Fibroblast of lung (primary cell): ENCODE data around the gene HOMEZ. TPM values are rescaled to one million over a fixed set of nuclear protein-coding genes. Genes with fewer than 3 reads are reported as not detected.
"Not testable (repeated sequence)": the region's sequence is repeated elsewhere in the genome, so short reads cannot be mapped to it uniquely, and the experiment has no call there.

ENCODE experiments used
- DNase-seq, 2 donors: peaks; one replicate each; pipeline versions ENCODE4 v3.0.0 to v3.0.0-alpha.2; 2010; ENCODE audit warnings: low read depth in 2 of 2
- H2AFZ ChIP-seq: 2 replicates; pipeline ENCODE4 v1.5.1; 2012; ENCODE audit warnings: low read length, control low read depth, inconsistent platforms
- H3K27ac ChIP-seq: 2 replicates; pipeline ENCODE4 v1.5.1; 2011; ENCODE audit warnings: low read length, control low read depth; ENCODE audit not compliant: insufficient read depth
- H3K27me3 ChIP-seq: 2 replicates; pipeline ENCODE4 v1.5.1; 2011; ENCODE audit warnings: mild to moderate bottlenecking, low read length; ENCODE audit not compliant: control insufficient read depth, insufficient read depth
- H3K36me3 ChIP-seq: 2 replicates; pipeline ENCODE4 v1.5.1; 2011; ENCODE audit warnings: low read length; ENCODE audit not compliant: control insufficient read depth, insufficient read depth
- H3K4me1 ChIP-seq: 2 replicates; pipeline ENCODE4 v1.5.1; 2011; ENCODE audit warnings: low read length; ENCODE audit not compliant: control insufficient read depth, insufficient read depth; ENCODE audit errors: extremely low read depth
- H3K4me2 ChIP-seq: 2 replicates; pipeline ENCODE4 v1.5.1; 2011; ENCODE audit warnings: low read length, control low read depth; ENCODE audit not compliant: insufficient read depth; ENCODE audit errors: extremely low read depth
- H3K4me3 ChIP-seq, 4 experiments: fragments of 200-600 bp in 1 of 4; sonication (generic) in 1 of 4; replicated peaks in 1 of 4; 2 replicates each; pipeline ENCODE4 v1.5.1; 2011 to 2016; ENCODE audit warnings: low read length in 4 of 4, low read depth in 3 of 4, mild to moderate bottlenecking in 3 of 4, control low read depth in 2 of 4, inconsistent platforms in 1 of 4, mixed read lengths in 1 of 4; ENCODE audit not compliant: insufficient read depth in 1 of 4; ENCODE audit errors: control extremely low read depth in 1 of 4
- H3K79me2 ChIP-seq: 2 replicates; pipeline ENCODE4 v1.5.1; 2012; ENCODE audit warnings: mild to moderate bottlenecking, low read length, inconsistent platforms; ENCODE audit not compliant: control insufficient read depth, insufficient read depth
- H3K9ac ChIP-seq: 2 replicates; pipeline ENCODE4 v1.5.1; 2011; ENCODE audit warnings: mild to moderate bottlenecking, low read length, control low read depth; ENCODE audit not compliant: insufficient read depth
- H3K9me3 ChIP-seq: 2 replicates; pipeline ENCODE4 v1.5.1; 2012; ENCODE audit warnings: low read depth, low read length; ENCODE audit not compliant: control insufficient read depth, insufficient read depth
- H4K20me1 ChIP-seq: 2 replicates; pipeline ENCODE4 v1.5.1; 2011; ENCODE audit warnings: low read length; ENCODE audit not compliant: control insufficient read depth, insufficient read depth; ENCODE audit errors: extremely low read depth
- CTCF ChIP-seq, 2 donors: IDR thresholded peaks in 1 of 2; conservative IDR thresholded peaks in 1 of 2; 1 replicate in 1 of 2; 2 replicates in 1 of 2; pipeline ENCODE4 v1.5.1; 2011 to 2012; ENCODE audit warnings: low read length in 2 of 2, control low read depth in 1 of 2, inconsistent platforms in 1 of 2, low read depth in 1 of 2, mild to moderate bottlenecking in 1 of 2
- EZH2 ChIP-seq: IDR thresholded peaks from 2 replicates; pipeline ENCODE4 v1.5.1; 2012; ENCODE audit warnings: low read length, control low read depth, mild to moderate bottlenecking; ENCODE audit errors: missing control alignments
- polyA plus RNA-seq, 2 donors: library from polyadenylated mRNA; depleted of rRNA in 1 of 2; stranded (reverse) in 1 of 2; unstranded in 1 of 2; fragments of >200 nt; gene quantifications; 2 replicates each; pipeline ENCODE4 v1.2.1, GENCODE V29; 2011 to 2012; ENCODE audit warnings: missing spikeins in 1 of 2
- total RNA-seq: library from RNA; depleted of rRNA; stranded (reverse); fragments of >200 nt; gene quantifications from 2 replicates; pipeline ENCODE4 v1.2.1, GENCODE V29; 2014

The HOMEZ gene
- total and polyA plus RNA-seq, 2 donors (not counting 1 experiment from before 2014, with no cell fraction given), result 4.6 to 7.9 TPM

GRCh38 chr14:23245282-23245681 is 40.6 kb downstream of the HOMEZ start:
- TF ChIP-seq CTCF (conservative IDR thresholded peaks at IDR 0.05 in 1 of 2, IDR thresholded peaks at IDR 0.05 in 1 of 2; ENCODE audit: low read depth in 1 of 2, low read length in 2 of 2) (no peak), EZH2 (no peak)
- H3K4me3 ChIP-seq, result no peak overlapping the region
- no peak overlapping the region for H3K27ac ChIP-seq
- DNase-seq, result no peak
- H3K79me2 ChIP-seq, result no peaks in the 10 kb centered on the region
- no peaks in the 10 kb centered on the region for H3K4me1 ChIP-seq
- H2AFZ ChIP-seq, result no peak overlapping the region
- no peaks in the 10 kb centered on the region for H4K20me1 ChIP-seq
- no peaks in the 10 kb centered on the region for H3K9me3 ChIP-seq
- H3K9ac ChIP-seq, result no peak overlapping the region
- H3K36me3 ChIP-seq, result no peaks in the 10 kb centered on the region
- no peaks in the 10 kb centered on the region for H3K27me3 ChIP-seq
- H3K4me2 ChIP-seq, result no peak overlapping the region

DNA sequence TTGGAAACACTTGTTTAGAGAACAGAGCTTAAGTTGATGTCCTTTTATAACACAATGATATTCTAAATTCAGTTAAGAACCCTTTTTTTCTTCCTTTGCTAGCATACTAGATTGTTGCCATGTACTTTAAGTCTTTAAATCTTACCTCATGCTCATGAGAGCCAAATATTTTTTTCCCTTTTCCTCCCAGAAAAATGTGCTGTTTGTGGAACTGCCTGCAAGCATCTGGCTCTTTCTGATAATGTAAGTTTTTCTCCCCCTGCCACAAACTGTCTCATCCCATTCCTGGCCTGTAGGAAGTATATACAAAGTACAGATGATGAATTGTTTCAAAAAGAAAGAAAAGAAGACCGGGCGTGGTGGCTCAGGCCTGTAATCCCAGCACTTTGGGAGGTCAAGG is 42.9 kb downstream of the HOMEZ start:
- H3K9me3 ChIP-seq, result no peaks in the 10 kb centered on the region
- H3K9ac ChIP-seq, result no peak overlapping the region
- H3K79me2 ChIP-seq, result no peaks in the 10 kb centered on the region
- H3K4me1 ChIP-seq, result no peaks in the 10 kb centered on the region
- DNase-seq, result no peak
- H3K27me3 ChIP-seq, result no peaks in the 10 kb centered on the region
- no peak overlapping the region for H3K27ac ChIP-seq
- no peak overlapping the region for H2AFZ ChIP-seq
- H4K20me1 ChIP-seq, result no peaks in the 10 kb centered on the region
- no peak overlapping the region for H3K4me2 ChIP-seq
- TF ChIP-seq EZH2, result no peak
- TF ChIP-seq CTCF (conservative IDR thresholded peaks at IDR 0.05 in 1 of 2, IDR thresholded peaks at IDR 0.05 in 1 of 2; ENCODE audit: low read depth in 1 of 2, low read length in 2 of 2), result no peak
- H3K36me3 ChIP-seq, result no peaks in the 10 kb centered on the region
- H3K4me3 ChIP-seq, result no peak overlapping the region

DNA sequence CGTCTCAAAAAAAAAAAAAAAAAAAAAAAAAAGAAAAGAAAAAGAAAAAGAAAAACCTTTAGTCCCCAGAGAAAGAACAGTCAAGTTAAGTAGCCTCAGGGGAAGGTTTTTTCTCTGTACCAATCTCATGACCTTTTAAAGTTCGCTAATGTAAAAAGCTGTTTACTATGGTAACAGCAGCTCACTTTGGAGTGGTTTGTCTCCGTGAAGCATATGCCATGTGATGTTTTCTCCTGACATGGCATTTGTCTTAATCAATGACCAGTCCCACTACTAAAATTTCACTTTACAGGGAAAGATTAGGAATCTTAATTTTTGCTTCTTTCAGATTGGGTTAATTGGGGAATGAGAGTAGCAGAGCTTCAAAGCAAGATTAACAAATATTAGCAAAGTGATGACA is 43.9 kb downstream of the HOMEZ start:
- TF ChIP-seq CTCF (conservative IDR thresholded peaks at IDR 0.05 in 1 of 2, IDR thresholded peaks at IDR 0.05 in 1 of 2; ENCODE audit: low read depth in 1 of 2, low read length in 2 of 2), result no peak
- TF ChIP-seq EZH2, result no peak
- Histone ChIP-seq H3K36me3 (no peaks in the 10 kb centered on the region), H3K4me2 (no peak overlapping the region), H3K4me1 (no peaks in the 10 kb centered on the region), H4K20me1 (no peaks in the 10 kb centered on the region), H3K9ac (no peak overlapping the region), H3K79me2 (no peaks in the 10 kb centered on the region), H3K27ac (no peak overlapping the region), H3K4me3 (no peak overlapping the region), H2AFZ (no peak overlapping the region), H3K27me3 (no peaks in the 10 kb centered on the region), H3K9me3 (no peaks in the 10 kb centered on the region)
- no peak for DNase-seq

DNA sequence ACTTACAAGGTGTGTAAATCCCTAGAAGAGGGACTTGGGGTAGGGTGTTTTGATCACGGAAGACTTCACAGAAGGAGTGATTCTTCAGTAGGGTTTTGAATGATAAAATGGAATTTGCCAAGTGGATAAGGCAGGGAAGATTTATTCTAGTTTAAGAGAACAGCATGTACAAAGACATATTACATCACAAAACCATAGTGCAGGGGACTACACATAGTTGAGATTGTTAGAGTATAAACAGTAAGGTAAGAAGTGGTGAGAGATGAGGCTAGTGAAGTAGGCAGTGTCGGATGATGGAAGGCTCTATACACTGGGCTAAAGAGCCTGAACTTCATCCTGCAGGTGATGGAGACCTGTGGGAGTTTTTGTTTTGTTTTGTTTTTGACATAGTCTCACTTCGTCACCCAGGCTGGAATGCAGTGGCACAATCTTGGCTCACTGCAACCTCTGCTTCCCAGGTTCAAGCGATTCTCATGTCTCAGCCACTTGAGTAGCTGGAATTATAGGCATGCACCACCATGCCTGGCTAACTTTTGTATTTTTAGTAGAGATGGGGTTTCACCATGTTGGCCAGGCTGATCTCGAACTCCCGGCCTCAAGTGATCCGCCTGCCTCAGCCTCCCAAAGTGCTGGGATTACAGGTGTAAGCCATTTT is 44.7 kb downstream of the HOMEZ start:
- not testable (repeated sequence) for H3K36me3 ChIP-seq, H4K20me1 ChIP-seq, DNase-seq

More for the DNA sequence above, 44.7 kb downstream of the HOMEZ start:
- H3K79me2 ChIP-seq, H3K4me1 ChIP-seq, H3K4me3 ChIP-seq, H3K9ac ChIP-seq, H3K27ac ChIP-seq, H3K4me2 ChIP-seq, H3K27me3 ChIP-seq, H2AFZ ChIP-seq, H3K9me3 ChIP-seq: not testable (repeated sequence)
